ENCODE data around the gene MRPS9.

The MRPS9 gene

DNA sequence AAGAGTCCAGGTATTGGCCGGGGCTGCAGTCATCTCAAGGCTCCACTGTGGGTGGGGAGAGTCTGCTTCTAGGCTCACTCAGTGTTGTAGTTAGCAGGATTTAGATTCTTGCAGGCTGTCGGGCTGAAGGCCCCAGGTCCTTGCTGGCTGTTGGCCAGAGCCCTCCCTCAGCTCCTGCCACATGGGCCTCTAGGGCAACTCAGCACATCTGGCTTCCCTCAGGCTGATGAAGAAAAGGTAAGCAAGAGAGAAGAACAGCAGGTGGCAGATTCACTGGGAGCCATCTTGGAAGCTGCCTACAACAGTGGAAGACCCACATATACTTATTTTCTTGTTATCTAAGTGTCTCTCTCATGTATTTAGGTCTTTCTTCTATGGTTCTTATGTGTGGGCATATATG is 4.3 kb downstream of the MRPS9 start:
- no peak for TF ChIP-seq CTCF (IDR thresholded peaks at IDR 0.05)

- no peak for TF ChIP-seq CTCF (IDR thresholded peaks at IDR 0.05)
Observed at GRCh38 chr2:105052773-105053172, 14.9 kb downstream of the MRPS9 start.

DNA sequence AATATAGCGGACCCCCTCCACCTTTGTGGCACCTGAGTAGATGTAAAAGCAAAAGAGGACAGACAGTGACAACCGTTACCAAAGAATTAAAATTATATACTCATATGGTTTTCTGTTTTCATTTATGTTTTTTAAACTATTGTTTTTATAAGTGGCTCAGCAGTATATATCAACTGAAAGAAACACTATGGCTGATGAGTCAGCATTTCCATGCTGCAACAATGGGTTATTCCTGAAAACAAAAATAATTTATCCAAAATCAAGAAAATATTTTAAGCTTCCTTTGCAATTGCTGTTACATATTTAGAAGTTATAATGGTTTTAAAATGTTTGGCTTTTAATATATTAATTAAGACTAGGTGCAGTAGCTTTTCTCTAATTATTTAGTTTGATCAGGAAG is 17.7 kb downstream of the MRPS9 start:
- TF ChIP-seq CTCF (IDR thresholded peaks at IDR 0.05), result no peak

GRCh38 chr2:105056245-105056644 is 18.4 kb downstream of the MRPS9 start:
- TF ChIP-seq CTCF (IDR thresholded peaks at IDR 0.05), result no peak

DNA sequence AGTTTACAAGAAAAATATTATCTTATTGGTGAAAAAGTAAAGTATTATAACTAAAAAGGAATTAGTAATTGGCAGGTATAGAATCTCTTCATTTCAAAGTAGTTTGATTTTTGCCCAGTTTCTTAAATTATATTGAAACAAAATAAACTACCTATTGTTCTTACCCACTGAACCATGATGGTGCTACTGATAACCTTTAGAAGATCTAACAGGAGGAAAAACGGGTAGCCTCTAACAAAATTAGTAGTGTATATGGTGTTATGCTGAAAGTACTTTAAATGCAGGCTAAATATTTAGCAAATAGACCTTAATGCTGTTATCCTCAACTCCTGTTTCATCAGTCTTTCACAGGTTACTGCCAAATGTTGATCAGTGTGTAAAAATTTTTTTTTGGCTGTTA is 19.1 kb downstream of the MRPS9 start:
- no peak for TF ChIP-seq CTCF (IDR thresholded peaks at IDR 0.05)

DNA sequence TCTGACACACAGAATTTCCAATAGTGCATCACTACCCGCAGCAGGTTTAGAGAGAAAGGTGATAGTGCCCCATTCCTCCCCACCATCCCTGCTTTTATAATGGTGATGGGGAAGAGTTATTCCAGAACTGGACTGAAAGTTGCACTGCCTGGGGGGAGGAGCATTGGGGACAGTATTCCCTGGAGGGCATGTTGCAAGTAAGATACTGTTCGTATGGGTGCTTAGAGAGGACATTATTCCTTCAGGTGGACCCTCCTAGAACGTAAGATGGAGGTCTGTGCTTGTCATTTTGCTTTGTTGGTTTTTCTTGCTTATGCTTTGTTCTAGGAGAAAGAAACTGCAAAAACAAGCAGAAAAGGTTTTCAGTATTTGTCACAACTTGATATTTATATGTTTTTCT is 23.7 kb downstream of the MRPS9 start:
- no peak for TF ChIP-seq CTCF (IDR thresholded peaks at IDR 0.05)

GRCh38 chr2:105062158-105062557 is 24.3 kb downstream of the MRPS9 start:
- TF ChIP-seq CTCF (IDR thresholded peaks at IDR 0.05), result no peak

DNA sequence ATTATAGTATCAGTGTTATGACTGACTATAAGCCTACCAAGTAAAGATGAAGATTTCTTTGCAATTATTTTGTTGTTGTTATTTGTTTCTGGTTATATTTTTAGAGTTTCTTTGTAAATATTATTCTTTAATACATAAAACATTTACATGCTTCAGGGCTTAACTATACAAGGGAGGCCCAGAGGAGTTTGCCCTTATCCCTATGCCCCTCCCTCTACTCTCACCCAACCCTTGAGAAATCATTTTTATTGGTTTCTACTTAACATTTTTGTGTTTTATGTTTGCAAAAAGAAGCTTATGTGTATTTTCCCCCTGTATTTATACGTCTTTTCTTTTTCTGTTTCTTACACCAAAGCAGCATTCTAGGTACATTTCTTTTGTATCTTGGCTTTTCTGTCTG is 30.5 kb downstream of the MRPS9 start:
- no peak for TF ChIP-seq CTCF (IDR thresholded peaks at IDR 0.05)

All from LNCAP (cell line).